Karpas-422 (cell line): ENCODE data around the gene NXPH2. TPM values are rescaled to one million over a fixed set of nuclear protein-coding genes. Genes with fewer than 3 reads are reported as not detected.

Experiments
- DNase-seq: peaks from one replicate; pipeline ENCODE4 v3.0.0-alpha.2; 2015
- H2AFZ ChIP-seq: fragments of 200-600 bp; sonication (generic); 2 replicates; pipeline ENCODE4 v1.6.1; 2014; ENCODE audit warnings: antibody characterized with exemption, low read length, mixed read lengths
- H3K27ac ChIP-seq: fragments of 200-600 bp; sonication (generic); 2 replicates; pipeline ENCODE4 v1.5.1; 2014; ENCODE audit warnings: mild to moderate bottlenecking, low read length, moderate library complexity
- H3K27me3 ChIP-seq: fragments of 200-600 bp; sonication (generic); 2 replicates; pipeline ENCODE4 v1.6.1; 2014; ENCODE audit warnings: low read length, mixed read lengths
- H3K36me3 ChIP-seq: fragments of 200-600 bp; sonication (generic); 2 replicates; pipeline ENCODE4 v1.6.1; 2014; ENCODE audit warnings: low read length, mixed read lengths; ENCODE audit not compliant: insufficient read depth
- H3K4me1 ChIP-seq: fragments of 200-600 bp; sonication (generic); 2 replicates; pipeline ENCODE4 v1.6.1; 2014; ENCODE audit warnings: mild to moderate bottlenecking, low read length, mixed read lengths
- H3K4me2 ChIP-seq: fragments of 200-600 bp; sonication (generic); 2 replicates; pipeline ENCODE4 v1.6.1; 2014; ENCODE audit warnings: low read length, low read depth, mild to moderate bottlenecking; ENCODE audit not compliant: poor library complexity, severe bottlenecking
- H3K4me3 ChIP-seq: fragments of 200-600 bp; sonication (generic); 2 replicates; pipeline ENCODE4 v1.5.1; 2014; ENCODE audit warnings: mild to moderate bottlenecking, antibody characterized with exemption, low read length, mixed read lengths
- H3K79me2 ChIP-seq: fragments of 200-600 bp; sonication (generic); 2 replicates; pipeline ENCODE4 v1.6.1; 2014; ENCODE audit warnings: mild to moderate bottlenecking, low read length, mixed read lengths
- H3K9ac ChIP-seq: fragments of 200-600 bp; sonication (generic); 2 replicates; pipeline ENCODE4 v1.6.0; 2014; ENCODE audit warnings: low read length
- H3K9me2 ChIP-seq: fragments of 200-600 bp; sonication (generic), shearing (Covaris generic); replicated peaks from 2 replicates; pipeline ENCODE4 v1.6.0; 2014; ENCODE audit warnings: mild to moderate bottlenecking, low read length, moderate library complexity; ENCODE audit not compliant: insufficient read depth
- H3K9me3 ChIP-seq: fragments of 300-700, 200-600 bp; sonication (generic); 2 replicates; pipeline ENCODE4 v1.6.1; 2014; ENCODE audit warnings: low read length, mixed read lengths
- H4K20me1 ChIP-seq: fragments of 200-600 bp; sonication (generic); 2 replicates; pipeline ENCODE4 v1.6.1; 2014; ENCODE audit warnings: mild to moderate bottlenecking, antibody characterized with exemption, low read length, low read depth; ENCODE audit not compliant: insufficient read depth
- total RNA-seq: library from RNA; depleted of rRNA; stranded (reverse); fragments of >200 nt; shearing (Covaris generic); gene quantifications from 2 replicates; pipeline ENCODE4 v1.2.3, GENCODE V29; 2014; ENCODE audit warnings: low replicate concordance

The NXPH2 gene
- total RNA-seq, 1 experiment from 2014 or later: not detected

GRCh38 chr2:138637061-138637460 is 143.1 kb downstream of the NXPH2 start:
- H3K79me2 ChIP-seq: no peaks in the 10 kb centered on the region
- no peaks in the 10 kb centered on the region for H4K20me1 ChIP-seq
- no peak overlapping the region for H3K4me2 ChIP-seq
- H3K27ac ChIP-seq: no peak overlapping the region
- no peaks in the 10 kb centered on the region for H3K4me1 ChIP-seq
- H3K9me2 ChIP-seq: no peaks in the 10 kb centered on the region
- DNase-seq: no peak
- H3K27me3 ChIP-seq: no peaks in the 10 kb centered on the region; the same call in 1 of the 2 replicates
- H2AFZ ChIP-seq: no peak overlapping the region
- H3K9ac ChIP-seq: no peak overlapping the region
- no peak overlapping the region for H3K4me3 ChIP-seq
- H3K9me3 ChIP-seq: 0 out of 2 replicates have a peak, but pooled peaks cover 3% of the 10 kb centered on the region
- no peaks in the 10 kb centered on the region for H3K36me3 ChIP-seq

- Histone ChIP-seq H3K9me2 (no peaks in the 10 kb centered on the region), H2AFZ (no peak overlapping the region), H3K27ac (no peak overlapping the region), H3K36me3 (no peaks in the 10 kb centered on the region), H3K79me2 (no peaks in the 10 kb centered on the region), H3K9me3 (0 out of 2 replicates have a peak, but pooled peaks cover 3% of the 10 kb centered on the region), H3K4me2 (no peak overlapping the region), H3K9ac (no peak overlapping the region), H3K27me3 (no peaks in the 10 kb centered on the region; the same call in 1 of the 2 replicates), H4K20me1 (no peaks in the 10 kb centered on the region), H3K4me1 (no peaks in the 10 kb centered on the region), H3K4me3 (no peak overlapping the region)
- no peak for DNase-seq
Observed at GRCh38 chr2:138633049-138633448, 147.1 kb downstream of the NXPH2 start.

- no peak for DNase-seq
- Histone ChIP-seq H3K4me2 (no peak overlapping the region), H3K79me2 (no peaks in the 10 kb centered on the region), H3K4me1 (no peaks in the 10 kb centered on the region), H3K27me3 (no peaks in the 10 kb centered on the region; the same call in 1 of the 2 replicates), H3K9me3 (0 out of 2 replicates have a peak, but pooled peaks cover 3% of the 10 kb centered on the region), H3K27ac (no peak overlapping the region), H4K20me1 (no peaks in the 10 kb centered on the region), H3K4me3 (no peak overlapping the region), H3K9me2 (no peaks in the 10 kb centered on the region), H3K9ac (no peak overlapping the region), H3K36me3 (no peaks in the 10 kb centered on the region), H2AFZ (no peak overlapping the region)
Observed at GRCh38 chr2:138632066-138632620, 148.0 kb downstream of the NXPH2 start.

GRCh38 chr2:138630164-138630563 is 150.0 kb downstream of the NXPH2 start:
- Histone ChIP-seq H3K9me2 (no peaks in the 10 kb centered on the region), H3K9me3 (0 out of 2 replicates have a peak, but pooled peaks cover 3% of the 10 kb centered on the region), H3K4me2 (no peak overlapping the region), H3K79me2 (no peaks in the 10 kb centered on the region), H3K27ac (no peak overlapping the region), H3K9ac (no peak overlapping the region), H3K36me3 (no peaks in the 10 kb centered on the region), H2AFZ (no peak overlapping the region), H3K27me3 (no peaks in the 10 kb centered on the region; the same call in 1 of the 2 replicates), H3K4me1 (no peaks in the 10 kb centered on the region), H3K4me3 (no peak overlapping the region), H4K20me1 (no peaks in the 10 kb centered on the region)
- no peak for DNase-seq

GRCh38 chr2:138626148-138626547 is 154.0 kb downstream of the NXPH2 start:
- H2AFZ ChIP-seq: no peak overlapping the region
- H3K4me1 ChIP-seq: peaks cover 12% of the 10 kb centered on the region
- no peaks in the 10 kb centered on the region for H3K9me2 ChIP-seq
- no peak overlapping the region for H3K9ac ChIP-seq
- no peak overlapping the region for H3K27ac ChIP-seq
- H4K20me1 ChIP-seq: no peaks in the 10 kb centered on the region
- no peaks in the 10 kb centered on the region for H3K36me3 ChIP-seq
- H3K4me2 ChIP-seq: no peak overlapping the region
- no peak for DNase-seq
- H3K79me2 ChIP-seq: no peaks in the 10 kb centered on the region
- H3K4me3 ChIP-seq: no peak overlapping the region
- no peaks in the 10 kb centered on the region; the same call in 1 of the 2 replicates for H3K27me3 ChIP-seq
- H3K9me3 ChIP-seq: no peaks in the 10 kb centered on the region

GRCh38 chr2:138622613-138623012 is 157.6 kb downstream of the NXPH2 start:
- no peaks in the 10 kb centered on the region for H3K9me3 ChIP-seq
- peak overlapping the region; percentile 55 for H3K4me2 ChIP-seq
- peak; percentile 63 for DNase-seq
- no peaks in the 10 kb centered on the region for H3K9me2 ChIP-seq
- H2AFZ ChIP-seq: peak overlapping the region; percentile 35; the same call in 1 of the 2 replicates
- no peak overlapping the region for H3K4me3 ChIP-seq
- H3K36me3 ChIP-seq: no peaks in the 10 kb centered on the region
- H3K79me2 ChIP-seq: no peaks in the 10 kb centered on the region
- H4K20me1 ChIP-seq: no peaks in the 10 kb centered on the region
- H3K27ac ChIP-seq: no peak overlapping the region
- H3K4me1 ChIP-seq: peaks cover 12% of the 10 kb centered on the region
- no peaks in the 10 kb centered on the region; the same call in 1 of the 2 replicates for H3K27me3 ChIP-seq
- 0 out of 2 replicates have a peak overlapping the region, but pooled peaks have one; percentile 27 for H3K9ac ChIP-seq

- no peaks in the 10 kb centered on the region for H3K27me3 ChIP-seq
- no peak overlapping the region for H3K27ac ChIP-seq
- no peak overlapping the region for H3K4me2 ChIP-seq
- H3K9me2 ChIP-seq: no peaks in the 10 kb centered on the region
- H4K20me1 ChIP-seq: no peaks in the 10 kb centered on the region
- no peak overlapping the region for H3K9ac ChIP-seq
- H3K4me1 ChIP-seq: peaks cover 12% of the 10 kb centered on the region
- H3K4me3 ChIP-seq: no peak overlapping the region
- no peak overlapping the region for H2AFZ ChIP-seq
- H3K79me2 ChIP-seq: no peaks in the 10 kb centered on the region
- no peaks in the 10 kb centered on the region for H3K36me3 ChIP-seq
- DNase-seq: no peak
- no peaks in the 10 kb centered on the region for H3K9me3 ChIP-seq
Observed at GRCh38 chr2:138621139-138621538, 159.1 kb downstream of the NXPH2 start.

GRCh38 chr2:138620431-138620830 is 159.8 kb downstream of the NXPH2 start:
- no peaks in the 10 kb centered on the region for H3K9me2 ChIP-seq
- no peaks in the 10 kb centered on the region for H3K9me3 ChIP-seq
- no peak overlapping the region for H3K4me3 ChIP-seq
- no peaks in the 10 kb centered on the region for H3K79me2 ChIP-seq
- H2AFZ ChIP-seq: no peak overlapping the region
- no peaks in the 10 kb centered on the region for H4K20me1 ChIP-seq
- H3K4me1 ChIP-seq: peaks cover 12% of the 10 kb centered on the region
- H3K27ac ChIP-seq: no peak overlapping the region
- H3K4me2 ChIP-seq: no peak overlapping the region
- DNase-seq: no peak
- H3K27me3 ChIP-seq: no peaks in the 10 kb centered on the region
- H3K36me3 ChIP-seq: no peaks in the 10 kb centered on the region
- H3K9ac ChIP-seq: no peak overlapping the region
